HepG2 (cell line): ENCODE measurements around the gene TCAP. TPM values are rescaled to one million over a fixed set of nuclear protein-coding genes. Genes with fewer than 3 reads are reported as not detected.
A peak's percentile ranks its signal among the peaks of the same experiment; 100 is the strongest.

Experiments used
- ARID5B ChIP-seq: IDR thresholded peaks from 2 replicates; pipeline ENCODE4 v1.4.0; 2020; ENCODE audit warnings: mild to moderate bottlenecking, missing genetic modification reagents
- CERS6 ChIP-seq: sonication (generic); formaldehyde crosslinking; IDR thresholded peaks from 2 replicates; pipeline ENCODE4 v1.5.0; 2020; ENCODE audit warnings: missing genetic modification reagents
- HDAC1 ChIP-seq: sonication (generic); formaldehyde crosslinking; IDR thresholded peaks from 2 replicates; pipeline ENCODE4 v1.5.1; 2020; ENCODE audit warnings: mild to moderate bottlenecking, missing genetic modification reagents
- SKI ChIP-seq: fragments of 450-650 bp; IDR thresholded peaks from one replicate; pipeline ENCODE4 v1.6.1; 2018; ENCODE audit warnings: mild to moderate bottlenecking; ENCODE audit not compliant: partially characterized antibody
- SKIL ChIP-seq: sonication (generic); formaldehyde crosslinking; IDR thresholded peaks from 2 replicates; pipeline ENCODE4 v1.8.0; 2022; ENCODE audit warnings: missing genetic modification reagents, mild to moderate bottlenecking, moderate library complexity, borderline replicate concordance
- TBX3 ChIP-seq: fragments of 450-650 bp; IDR thresholded peaks from 2 replicates; pipeline ENCODE4 v1.6.1; 2017; ENCODE audit warnings: antibody characterized with exemption, mild to moderate bottlenecking, inconsistent platforms, borderline replicate concordance
- TCF12 ChIP-seq, 2 experiments: fragments of 450-650 bp in 1 of 2; sonication (generic) in 1 of 2; formaldehyde crosslinking in 1 of 2; IDR thresholded peaks; 2 replicates each; pipeline versions ENCODE4 v1.6.1 to v1.8.0; 2017 to 2022; ENCODE audit warnings: antibody characterized with exemption in 1 of 2, mild to moderate bottlenecking in 1 of 2, missing genetic modification reagents in 1 of 2, moderate library complexity in 1 of 2
- ZBTB38 ChIP-seq: sonication (generic); formaldehyde crosslinking; IDR thresholded peaks from 2 replicates; pipeline ENCODE4 v1.5.1; 2020; ENCODE audit warnings: mild to moderate bottlenecking, missing genetic modification reagents
- ZNF350 ChIP-seq: sonication (generic); formaldehyde crosslinking; IDR thresholded peaks from 2 replicates; pipeline ENCODE4 v1.4.0; 2020; ENCODE audit warnings: mild to moderate bottlenecking, low read depth, missing genetic modification reagents, borderline replicate concordance
- ZNF460 ChIP-seq: sonication (generic); formaldehyde crosslinking; IDR thresholded peaks from 2 replicates; pipeline ENCODE4 v1.5.1; 2020; ENCODE audit warnings: missing genetic modification reagents, mild to moderate bottlenecking, borderline replicate concordance
- ZSCAN29 ChIP-seq: sonication (generic); formaldehyde crosslinking; conservative IDR thresholded peaks from 2 replicates; pipeline ENCODE4 v1.4.0; 2020; ENCODE audit warnings: mild to moderate bottlenecking, missing genetic modification reagents
- polyA plus RNA-seq, 8 experiments: library from polyadenylated mRNA; depleted of rRNA in 3 of 8; stranded (reverse) in 7 of 8; unstranded in 1 of 8; fragments of >200 nt; fragmentation: Illumina TruSeq in 4 of 8; extraction: Trizol in 4 of 8; gene quantifications; 2 replicates each; pipeline versions ENCODE4 v1.2.1 to v1.2.3, GENCODE V29; 2011 to 2016; ENCODE audit warnings: low read depth in 4 of 8, missing spikeins in 1 of 8, mixed read lengths in 1 of 8; ENCODE audit not compliant: insufficient read depth in 1 of 8
- total RNA-seq, 5 experiments: library from RNA; depleted of rRNA; stranded (reverse); fragments of >200 nt; fragmentation: Illumina TruSeq; extraction: Trizol; gene quantifications; 2 replicates each; pipeline ENCODE4 v1.2.3, GENCODE V29; 2016; ENCODE audit warnings: low read depth in 1 of 5
- TF ChIP-seq, protein P1 (sequence below): sonication (generic); formaldehyde crosslinking; IDR thresholded peaks from 2 replicates; pipeline ENCODE4 v1.9.0; 2021; ENCODE audit warnings: missing genetic modification reagents, borderline replicate concordance
- TF ChIP-seq, protein P2 (sequence below): IDR thresholded peaks from 2 replicates; pipeline ENCODE4 v1.6.1; 2016; ENCODE audit warnings: low read depth

TCAP gene
- total and polyA plus RNA-seq, 2 of the 13 experiments (the other 11 are each of a cell fraction or from before 2014, with no cell fraction given): 0.24 to 0.65 TPM

DNA sequence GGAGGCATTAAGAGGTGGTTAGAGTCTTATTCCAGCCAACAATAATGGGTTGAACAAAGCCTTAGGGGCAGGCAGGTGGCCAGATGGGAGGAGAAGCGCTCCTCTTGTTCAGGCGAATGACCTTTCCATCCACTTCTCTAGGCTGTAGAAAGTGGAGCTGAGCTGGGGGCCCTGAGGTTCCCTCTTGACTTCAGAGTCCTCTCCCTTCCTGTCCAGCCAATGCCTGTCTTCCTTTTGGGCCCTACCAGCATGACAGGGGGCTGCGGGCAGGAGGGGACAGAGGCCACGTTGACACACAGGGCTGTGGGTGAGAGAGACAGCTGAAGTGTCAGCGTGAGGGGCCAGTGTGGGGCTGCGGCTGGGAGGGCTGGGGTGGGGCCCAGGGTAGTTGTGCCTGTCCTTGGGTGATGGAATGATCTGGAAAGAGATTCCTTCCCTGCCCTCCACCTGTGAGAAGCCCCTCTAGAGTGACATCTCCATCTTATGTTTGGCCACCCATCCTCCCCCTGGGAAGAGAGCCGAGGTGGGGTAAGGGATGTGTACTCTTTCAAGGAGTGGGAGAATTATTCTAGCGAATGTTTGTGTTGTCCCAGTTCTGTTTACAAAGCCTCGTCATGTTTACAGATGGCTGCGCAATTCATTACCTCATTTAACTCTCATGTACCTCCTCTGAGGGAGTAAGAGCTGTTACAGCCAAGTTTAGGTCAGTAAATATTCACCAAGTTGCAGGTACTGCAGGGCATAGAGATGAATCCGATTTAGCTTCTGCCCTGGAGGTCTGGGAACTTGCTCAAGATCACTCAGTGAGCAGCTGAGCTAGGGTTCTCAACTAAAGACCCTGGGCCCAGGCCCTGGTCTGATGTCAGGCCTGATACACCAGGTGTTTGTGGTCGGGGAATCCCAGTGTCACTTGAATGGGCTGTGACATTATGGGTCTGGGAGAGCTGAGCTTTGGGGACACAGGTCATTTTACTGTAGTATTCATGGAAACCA, 38.0 kb downstream of the TCAP start (continued):
- TF ChIP-seq, protein P1, sequence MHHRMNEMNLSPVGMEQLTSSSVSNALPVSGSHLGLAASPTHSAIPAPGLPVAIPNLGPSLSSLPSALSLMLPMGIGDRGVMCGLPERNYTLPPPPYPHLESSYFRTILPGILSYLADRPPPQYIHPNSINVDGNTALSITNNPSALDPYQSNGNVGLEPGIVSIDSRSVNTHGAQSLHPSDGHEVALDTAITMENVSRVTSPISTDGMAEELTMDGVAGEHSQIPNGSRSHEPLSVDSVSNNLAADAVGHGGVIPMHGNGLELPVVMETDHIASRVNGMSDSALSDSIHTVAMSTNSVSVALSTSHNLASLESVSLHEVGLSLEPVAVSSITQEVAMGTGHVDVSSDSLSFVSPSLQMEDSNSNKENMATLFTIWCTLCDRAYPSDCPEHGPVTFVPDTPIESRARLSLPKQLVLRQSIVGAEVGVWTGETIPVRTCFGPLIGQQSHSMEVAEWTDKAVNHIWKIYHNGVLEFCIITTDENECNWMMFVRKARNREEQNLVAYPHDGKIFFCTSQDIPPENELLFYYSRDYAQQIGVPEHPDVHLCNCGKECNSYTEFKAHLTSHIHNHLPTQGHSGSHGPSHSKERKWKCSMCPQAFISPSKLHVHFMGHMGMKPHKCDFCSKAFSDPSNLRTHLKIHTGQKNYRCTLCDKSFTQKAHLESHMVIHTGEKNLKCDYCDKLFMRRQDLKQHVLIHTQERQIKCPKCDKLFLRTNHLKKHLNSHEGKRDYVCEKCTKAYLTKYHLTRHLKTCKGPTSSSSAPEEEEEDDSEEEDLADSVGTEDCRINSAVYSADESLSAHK (CRISPR knock-in tag): no peak
- TF ChIP-seq ZNF460 (CRISPR knock-in tag) (no peak), ZNF350 (CRISPR knock-in tag) (peak; percentile 91; the same call in 1 of the 2 replicates), ARID5B (CRISPR knock-in tag) (peak; percentile 78), TBX3 (peak; percentile 83; the same call in 1 of the 2 replicates), HDAC1 (peak; percentile 97), CERS6 (CRISPR knock-in tag) (no peak), SKIL (CRISPR knock-in tag) (peak; percentile 83), SKI (peak; percentile 30), ZSCAN29 (CRISPR knock-in tag) (peak; percentile 88), TCF12 (IDR thresholded peaks at IDR 0.05) (no peak), TCF12 (CRISPR knock-in tag; IDR thresholded peaks at IDR 0.05) (no peak), ZBTB38 (CRISPR knock-in tag) (peak; percentile 66; the same call in 1 of the 2 replicates)
- TF ChIP-seq, protein P2, sequence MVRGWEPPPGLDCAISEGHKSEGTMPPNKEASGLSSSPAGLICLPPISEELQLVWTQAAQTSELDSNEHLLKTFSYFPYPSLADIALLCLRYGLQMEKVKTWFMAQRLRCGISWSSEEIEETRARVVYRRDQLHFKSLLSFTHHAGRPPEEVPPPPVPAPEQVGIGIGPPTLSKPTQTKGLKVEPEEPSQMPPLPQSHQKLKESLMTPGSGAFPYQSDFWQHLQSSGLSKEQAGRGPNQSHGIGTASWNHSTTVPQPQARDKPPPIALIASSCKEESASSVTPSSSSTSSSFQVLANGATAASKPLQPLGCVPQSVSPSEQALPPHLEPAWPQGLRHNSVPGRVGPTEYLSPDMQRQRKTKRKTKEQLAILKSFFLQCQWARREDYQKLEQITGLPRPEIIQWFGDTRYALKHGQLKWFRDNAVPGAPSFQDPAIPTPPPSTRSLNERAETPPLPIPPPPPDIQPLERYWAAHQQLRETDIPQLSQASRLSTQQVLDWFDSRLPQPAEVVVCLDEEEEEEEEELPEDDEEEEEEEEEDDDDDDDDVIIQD (CRISPR knock-in tag): no peak
